Hepatocyte (in vitro differentiated cells): ENCODE data around the gene OSBPL5. TPM values are rescaled to one million over a fixed set of nuclear protein-coding genes. Genes with fewer than 3 reads are reported as not detected.

Experiments
- DNase-seq: peaks from one replicate; pipeline ENCODE4 v3.0.0-alpha.2; 2016; ENCODE audit warnings: low spot score
- H2AFZ ChIP-seq: fragments of 200-600 bp; sonication (generic); 2 replicates; pipeline ENCODE4 v1.6.0; 2016; ENCODE audit warnings: antibody characterized with exemption, mild to moderate bottlenecking
- H3K27ac ChIP-seq: fragments of 200-600 bp; sonication (generic); 2 replicates; pipeline ENCODE4 v1.5.1; 2016; ENCODE audit warnings: mild to moderate bottlenecking
- H3K27me3 ChIP-seq: fragments of 200-600 bp; sonication (generic); 2 replicates; pipeline ENCODE4 v1.6.1; 2016
- H3K36me3 ChIP-seq: fragments of 200-600 bp; sonication (generic); replicated peaks from 2 replicates; pipeline ENCODE4 v1.5.1; 2016; ENCODE audit warnings: low read depth; ENCODE audit not compliant: insufficient read depth
- H3K4me1 ChIP-seq: fragments of 200-600 bp; sonication (generic); 2 replicates; pipeline ENCODE4 v1.5.1; 2016; ENCODE audit warnings: mild to moderate bottlenecking, moderate library complexity; ENCODE audit not compliant: insufficient read depth
- H3K4me2 ChIP-seq: fragments of 200-600 bp; sonication (generic); 2 replicates; pipeline ENCODE4 v1.6.0; 2016
- H3K4me3 ChIP-seq: fragments of 200-600 bp; sonication (generic); 2 replicates; pipeline ENCODE4 v1.5.1; 2016; ENCODE audit warnings: mild to moderate bottlenecking
- H3K79me2 ChIP-seq: fragments of 200-600 bp; sonication (generic); 2 replicates; pipeline ENCODE4 v1.6.0; 2017; ENCODE audit warnings: mild to moderate bottlenecking
- H3K9me2 ChIP-seq: fragments of 200-600 bp; sonication (generic); replicated peaks from 2 replicates; pipeline ENCODE4 v1.6.0; 2017; ENCODE audit warnings: mild to moderate bottlenecking; ENCODE audit not compliant: insufficient read depth
- H3K9me3 ChIP-seq: fragments of 200-600 bp; sonication (generic); 2 replicates; pipeline ENCODE4 v1.5.1; 2016; ENCODE audit warnings: low read depth, mild to moderate bottlenecking
- H4K20me1 ChIP-seq: fragments of 200-600 bp; sonication (generic); 2 replicates; pipeline ENCODE4 v1.6.0; 2016; ENCODE audit warnings: mild to moderate bottlenecking; ENCODE audit not compliant: insufficient read depth, poor library complexity, severe bottlenecking
- CTCF ChIP-seq: fragments of 200-600 bp; sonication (generic); IDR thresholded peaks from 2 replicates; pipeline ENCODE4 v1.5.1; 2016; ENCODE audit warnings: antibody characterized with exemption, mild to moderate bottlenecking; ENCODE audit not compliant: poor library complexity
- EZH2 ChIP-seq: fragments of 200-600 bp; sonication (generic); IDR thresholded peaks from 2 replicates; pipeline ENCODE4 v1.6.1; 2016; ENCODE audit warnings: antibody characterized with exemption, mild to moderate bottlenecking, borderline replicate concordance
- EZH2phosphoT487 ChIP-seq: fragments of 200-600 bp; sonication (generic); IDR thresholded peaks from one replicate; pipeline ENCODE4 v1.6.1; 2018; ENCODE audit warnings: antibody characterized with exemption, mild to moderate bottlenecking, low read depth, moderate library complexity; ENCODE audit not compliant: unreplicated experiment, severe bottlenecking
- WGBS: methylation state at CpG from one replicate; pipeline ENCODE4 v1.1.6; 2016; ENCODE audit warnings: low lambda C conversion rate; ENCODE audit errors: missing lambda C conversion rate; 5-methylcytosine and 5-hydroxymethylcytosine counted together
- polyA plus RNA-seq: library from polyadenylated mRNA; unstranded; fragments of >200 nt; fragmentation: Nextera tagmentation; extraction: Ambion mirVana; gene quantifications from 2 replicates; pipeline ENCODE4 v1.2.1, GENCODE V29; 2016
- total RNA-seq: library from RNA; depleted of rRNA; stranded (reverse); fragments of >200 nt; gene quantifications from 2 replicates; pipeline ENCODE4 v1.2.3, GENCODE V29; 2014

The OSBPL5 gene
- total and polyA plus RNA-seq, 2 experiments from 2014 or later = 9.0 to 12.5 TPM

DNA sequence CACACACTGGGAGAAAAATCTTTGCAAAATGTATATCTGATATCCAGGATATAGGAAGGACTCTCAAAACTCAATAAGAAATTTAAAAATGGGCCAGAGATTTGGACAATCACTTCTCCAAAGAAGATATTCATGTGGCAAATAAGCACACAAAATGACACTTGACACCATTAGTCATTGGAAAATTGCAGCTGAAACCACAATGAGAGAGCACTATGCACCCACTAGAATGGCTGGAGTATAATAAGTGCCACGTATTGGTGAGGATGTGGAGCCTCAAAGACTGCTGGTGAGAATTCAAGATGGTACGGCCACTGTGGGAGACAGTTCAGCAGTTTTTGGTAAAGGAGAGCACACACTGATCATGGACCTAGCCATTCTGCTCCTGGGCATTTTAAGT lies 12.8 kb upstream of the OSBPL5 start:
- Histone ChIP-seq H3K9me3 (no peaks in the 10 kb centered on the region), H3K9me2 (no peaks in the 10 kb centered on the region), H3K4me3 (no peak overlapping the region), H3K4me1 (no peaks in the 10 kb centered on the region), H3K27ac (no peak overlapping the region), H3K27me3 (no peaks in the 10 kb centered on the region), H3K4me2 (no peak overlapping the region), H3K36me3 (no peaks in the 10 kb centered on the region), H3K79me2 (no peaks in the 10 kb centered on the region), H4K20me1 (no peaks in the 10 kb centered on the region), H2AFZ (no peak overlapping the region)
- DNase-seq = no peak
- 68% methylated on average over 2 of the region's 2 CpGs for WGBS
- no peak for TF ChIP-seq CTCF
- no peak for TF ChIP-seq EZH2
- no peak for TF ChIP-seq EZH2phosphoT487

DNA sequence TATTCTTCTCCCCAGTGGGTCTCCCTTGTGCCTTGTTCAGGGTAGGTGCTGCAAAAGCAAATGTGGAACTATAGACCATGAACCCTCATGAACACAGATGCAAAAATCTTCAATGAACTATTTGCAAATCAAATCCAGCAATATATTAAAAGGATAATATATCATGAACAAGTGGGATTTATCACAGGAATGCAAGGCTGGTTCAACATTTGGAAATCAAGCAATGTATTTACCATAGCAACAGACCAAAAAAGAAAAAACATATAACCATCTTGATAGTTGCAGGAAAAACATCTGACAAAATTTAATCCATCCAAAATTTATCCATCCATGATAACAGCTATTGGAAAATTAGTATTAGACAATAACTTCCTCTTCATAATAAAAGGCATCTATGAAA lies 11.4 kb upstream of the OSBPL5 start:
- Histone ChIP-seq H3K4me1 (no peaks in the 10 kb centered on the region), H3K9me2 (no peaks in the 10 kb centered on the region), H3K27ac (no peak overlapping the region), H3K79me2 (no peaks in the 10 kb centered on the region), H3K36me3 (no peaks in the 10 kb centered on the region), H4K20me1 (no peaks in the 10 kb centered on the region), H3K4me2 (no peak overlapping the region), H2AFZ (no peak overlapping the region), H3K9me3 (no peaks in the 10 kb centered on the region), H3K4me3 (no peak overlapping the region), H3K27me3 (peaks cover 9% of the 10 kb centered on the region)
- TF ChIP-seq CTCF (no peak), EZH2 (no peak), EZH2phosphoT487 (no peak)
- DNase-seq = no peak

GRCh38 chr11:3175194-3175593 lies 10.1 kb upstream of the OSBPL5 start:
- H3K4me1 ChIP-seq = no peaks in the 10 kb centered on the region

GRCh38 chr11:3174387-3174786 lies 9.3 kb upstream of the OSBPL5 start:
- no peak overlapping the region for H2AFZ ChIP-seq
- H3K9me2 ChIP-seq = no peaks in the 10 kb centered on the region
- no peaks in the 10 kb centered on the region for H3K79me2 ChIP-seq
- H3K36me3 ChIP-seq = no peaks in the 10 kb centered on the region
- H3K4me1 ChIP-seq = no peaks in the 10 kb centered on the region
- H3K4me2 ChIP-seq = no peak overlapping the region
- WGBS = 90% methylated on average over 3 of the region's 3 CpGs
- no peaks in the 10 kb centered on the region for H4K20me1 ChIP-seq
- TF ChIP-seq EZH2phosphoT487 (no peak), CTCF (no peak), EZH2 (no peak)
- H3K27ac ChIP-seq = no peak overlapping the region
- DNase-seq = no peak
- H3K9me3 ChIP-seq = no peaks in the 10 kb centered on the region
- H3K27me3 ChIP-seq = peaks cover 29% of the 10 kb centered on the region
- H3K4me3 ChIP-seq = no peak overlapping the region

More at GRCh38 chr11:3175194-3175593, 10.1 kb upstream of the OSBPL5 start:
- H3K79me2 ChIP-seq = no peaks in the 10 kb centered on the region
- no peaks in the 10 kb centered on the region for H3K36me3 ChIP-seq
- no peak for DNase-seq
- no peak overlapping the region for H3K4me2 ChIP-seq
- no peak overlapping the region for H3K4me3 ChIP-seq
- peaks cover 22% of the 10 kb centered on the region for H3K27me3 ChIP-seq
- no peak overlapping the region for H3K27ac ChIP-seq
- no peaks in the 10 kb centered on the region for H4K20me1 ChIP-seq
- H3K9me2 ChIP-seq = no peaks in the 10 kb centered on the region
- TF ChIP-seq EZH2 = no peak
- TF ChIP-seq EZH2phosphoT487 = no peak
- H2AFZ ChIP-seq = no peak overlapping the region
- H3K9me3 ChIP-seq = no peaks in the 10 kb centered on the region
